BE2C (cell line): ENCODE results near the gene ADAM19. TPM values are rescaled to one million over a fixed set of nuclear protein-coding genes. Genes with fewer than 3 reads are reported as not detected.

Source experiments
- DNase-seq: peaks from one replicate; pipeline ENCODE4 v3.0.0-alpha.2; 2020
- H3K27me3 ChIP-seq: fragments of 250-450 bp; sonication (Bioruptor Pico); 2 replicates; pipeline ENCODE4 v1.5.1; 2020; ENCODE audit warnings: mild to moderate bottlenecking
- H3K36me3 ChIP-seq: fragments of 250-450 bp; sonication (Bioruptor Pico); 2 replicates; pipeline ENCODE4 v1.5.1; 2020; ENCODE audit warnings: mild to moderate bottlenecking
- H3K4me1 ChIP-seq: fragments of 250-450 bp; sonication (Bioruptor Pico); 2 replicates; pipeline ENCODE4 v1.5.1; 2020
- H3K4me3 ChIP-seq: 2 replicates; pipeline ENCODE4 v1.5.1; 2011; ENCODE audit warnings: low read depth, low read length
- H3K9me3 ChIP-seq: fragments of 250-450 bp; sonication (Bioruptor Pico); 2 replicates; pipeline ENCODE4 v1.5.1; 2020
- polyA plus RNA-seq: library from polyadenylated mRNA; unstranded; fragments of >200 nt; gene quantifications from one replicate; pipeline ENCODE4 v1.2.1, GENCODE V29; 2012; ENCODE audit warnings: low read depth, missing spikeins; ENCODE audit not compliant: insufficient read length, insufficient read depth
- TF ChIP-seq, protein P1 (sequence below): IDR thresholded peaks from 2 replicates; pipeline ENCODE4 v1.5.1; 2012; ENCODE audit warnings: mild to moderate bottlenecking, low read depth, low read length

The ADAM19 gene, protein sequence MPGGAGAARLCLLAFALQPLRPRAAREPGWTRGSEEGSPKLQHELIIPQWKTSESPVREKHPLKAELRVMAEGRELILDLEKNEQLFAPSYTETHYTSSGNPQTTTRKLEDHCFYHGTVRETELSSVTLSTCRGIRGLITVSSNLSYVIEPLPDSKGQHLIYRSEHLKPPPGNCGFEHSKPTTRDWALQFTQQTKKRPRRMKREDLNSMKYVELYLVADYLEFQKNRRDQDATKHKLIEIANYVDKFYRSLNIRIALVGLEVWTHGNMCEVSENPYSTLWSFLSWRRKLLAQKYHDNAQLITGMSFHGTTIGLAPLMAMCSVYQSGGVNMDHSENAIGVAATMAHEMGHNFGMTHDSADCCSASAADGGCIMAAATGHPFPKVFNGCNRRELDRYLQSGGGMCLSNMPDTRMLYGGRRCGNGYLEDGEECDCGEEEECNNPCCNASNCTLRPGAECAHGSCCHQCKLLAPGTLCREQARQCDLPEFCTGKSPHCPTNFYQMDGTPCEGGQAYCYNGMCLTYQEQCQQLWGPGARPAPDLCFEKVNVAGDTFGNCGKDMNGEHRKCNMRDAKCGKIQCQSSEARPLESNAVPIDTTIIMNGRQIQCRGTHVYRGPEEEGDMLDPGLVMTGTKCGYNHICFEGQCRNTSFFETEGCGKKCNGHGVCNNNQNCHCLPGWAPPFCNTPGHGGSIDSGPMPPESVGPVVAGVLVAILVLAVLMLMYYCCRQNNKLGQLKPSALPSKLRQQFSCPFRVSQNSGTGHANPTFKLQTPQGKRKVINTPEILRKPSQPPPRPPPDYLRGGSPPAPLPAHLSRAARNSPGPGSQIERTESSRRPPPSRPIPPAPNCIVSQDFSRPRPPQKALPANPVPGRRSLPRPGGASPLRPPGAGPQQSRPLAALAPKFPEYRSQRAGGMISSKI
- polyA plus RNA-seq: 0.62 TPM

DNA sequence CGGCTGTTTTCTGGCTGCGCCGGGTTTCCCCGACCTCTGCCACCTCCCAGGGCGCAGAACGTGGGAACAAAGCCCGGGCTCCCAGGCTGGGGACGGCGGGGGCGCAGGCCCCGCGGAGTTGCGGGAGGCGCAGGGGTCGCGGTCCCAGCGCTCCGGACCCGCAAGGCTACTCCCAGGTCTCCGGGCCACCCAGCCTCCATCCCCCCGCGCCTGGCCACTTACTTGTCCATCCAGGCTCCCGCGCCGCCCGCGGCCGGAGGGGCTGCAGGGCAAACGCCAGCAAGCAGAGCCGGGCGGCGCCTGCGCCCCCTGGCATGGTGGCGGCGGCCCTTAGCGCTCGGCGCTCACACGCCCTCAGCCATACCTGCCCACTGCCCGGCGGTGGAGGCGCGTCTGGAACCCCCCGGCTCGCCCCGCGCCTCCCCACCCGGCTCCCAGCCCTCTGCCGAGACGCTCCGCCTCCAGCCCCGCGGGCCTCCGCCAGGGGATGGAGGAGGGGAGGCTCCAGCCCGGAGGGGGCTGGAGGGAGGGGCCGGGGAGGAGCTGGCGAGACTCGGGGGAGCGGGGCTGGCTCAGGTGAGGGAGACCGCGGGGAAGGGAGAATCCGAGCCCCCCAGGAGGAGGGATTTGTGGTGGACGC is at the start of gene ADAM19:
Gene ADAM19 (minus strand): TSS at position 395 of the 640 bp plus-strand sequence. CDS start 79 bp downstream, at position 316.
- no peaks in the 10 kb centered on the region for H3K9me3 ChIP-seq
- peak within 1 kb of the TSS; percentile 48 for H3K4me3 ChIP-seq
- H3K36me3 ChIP-seq: no peaks in the 10 kb centered on the region
- H3K4me1 ChIP-seq: no peaks in the 10 kb centered on the region
- TF ChIP-seq, protein P1, sequence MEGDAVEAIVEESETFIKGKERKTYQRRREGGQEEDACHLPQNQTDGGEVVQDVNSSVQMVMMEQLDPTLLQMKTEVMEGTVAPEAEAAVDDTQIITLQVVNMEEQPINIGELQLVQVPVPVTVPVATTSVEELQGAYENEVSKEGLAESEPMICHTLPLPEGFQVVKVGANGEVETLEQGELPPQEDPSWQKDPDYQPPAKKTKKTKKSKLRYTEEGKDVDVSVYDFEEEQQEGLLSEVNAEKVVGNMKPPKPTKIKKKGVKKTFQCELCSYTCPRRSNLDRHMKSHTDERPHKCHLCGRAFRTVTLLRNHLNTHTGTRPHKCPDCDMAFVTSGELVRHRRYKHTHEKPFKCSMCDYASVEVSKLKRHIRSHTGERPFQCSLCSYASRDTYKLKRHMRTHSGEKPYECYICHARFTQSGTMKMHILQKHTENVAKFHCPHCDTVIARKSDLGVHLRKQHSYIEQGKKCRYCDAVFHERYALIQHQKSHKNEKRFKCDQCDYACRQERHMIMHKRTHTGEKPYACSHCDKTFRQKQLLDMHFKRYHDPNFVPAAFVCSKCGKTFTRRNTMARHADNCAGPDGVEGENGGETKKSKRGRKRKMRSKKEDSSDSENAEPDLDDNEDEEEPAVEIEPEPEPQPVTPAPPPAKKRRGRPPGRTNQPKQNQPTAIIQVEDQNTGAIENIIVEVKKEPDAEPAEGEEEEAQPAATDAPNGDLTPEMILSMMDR: no peak
- peak; percentile 48 for DNase-seq
- H3K27me3 ChIP-seq: peaks cover 31% of the 10 kb centered on the region

DNA sequence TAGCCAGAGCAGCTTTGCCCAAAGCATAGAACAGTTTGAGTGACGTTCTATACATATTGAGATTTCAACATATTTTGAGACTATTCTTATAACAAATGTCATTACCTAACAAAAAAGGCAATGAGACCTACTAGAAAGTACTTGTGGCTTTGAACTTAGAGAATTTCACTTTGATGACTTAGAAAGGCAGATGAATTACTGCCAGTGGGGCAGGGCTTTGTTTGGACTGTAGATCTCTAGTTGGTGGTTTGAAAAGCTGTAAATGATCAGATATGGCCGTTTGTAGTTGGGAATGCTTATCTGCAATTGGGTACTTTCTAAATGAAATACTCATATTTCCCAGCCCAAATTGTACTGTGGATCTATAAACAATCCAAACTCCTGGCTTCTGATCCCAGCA is 48.6 kb upstream of the ADAM19 start:
- Histone ChIP-seq H3K36me3 (no peaks in the 10 kb centered on the region), H3K27me3 (peaks cover 3% of the 10 kb centered on the region), H3K9me3 (no peaks in the 10 kb centered on the region), H3K4me1 (no peaks in the 10 kb centered on the region), H3K4me3 (no peak overlapping the region)
- TF ChIP-seq, protein P1: no peak
- no peak for DNase-seq

DNA sequence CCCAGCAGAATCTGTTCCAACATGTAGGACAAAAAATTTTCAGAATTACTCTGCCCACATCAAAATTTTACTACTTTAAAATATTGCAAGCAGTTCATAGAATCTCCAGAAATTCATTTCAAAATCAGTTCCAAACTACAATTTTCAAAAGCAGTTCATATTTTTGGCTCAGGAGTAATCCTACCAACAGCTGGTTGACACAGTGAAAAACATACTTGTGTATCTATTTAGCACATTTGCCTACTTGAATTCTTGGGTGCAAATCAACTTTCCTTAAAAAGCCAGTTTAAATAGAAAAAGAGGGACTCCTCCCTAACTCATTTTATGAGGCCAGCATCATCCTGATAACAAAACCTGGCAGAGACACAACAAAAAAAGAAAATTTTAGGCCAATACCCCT is 45.2 kb upstream of the ADAM19 start:
- H3K27me3 ChIP-seq: peaks cover 10% of the 10 kb centered on the region
- TF ChIP-seq, protein P1: no peak
- no peak overlapping the region for H3K4me3 ChIP-seq
- no peaks in the 10 kb centered on the region for H3K9me3 ChIP-seq
- H3K4me1 ChIP-seq: no peaks in the 10 kb centered on the region
- DNase-seq: no peak
- no peaks in the 10 kb centered on the region for H3K36me3 ChIP-seq

DNA sequence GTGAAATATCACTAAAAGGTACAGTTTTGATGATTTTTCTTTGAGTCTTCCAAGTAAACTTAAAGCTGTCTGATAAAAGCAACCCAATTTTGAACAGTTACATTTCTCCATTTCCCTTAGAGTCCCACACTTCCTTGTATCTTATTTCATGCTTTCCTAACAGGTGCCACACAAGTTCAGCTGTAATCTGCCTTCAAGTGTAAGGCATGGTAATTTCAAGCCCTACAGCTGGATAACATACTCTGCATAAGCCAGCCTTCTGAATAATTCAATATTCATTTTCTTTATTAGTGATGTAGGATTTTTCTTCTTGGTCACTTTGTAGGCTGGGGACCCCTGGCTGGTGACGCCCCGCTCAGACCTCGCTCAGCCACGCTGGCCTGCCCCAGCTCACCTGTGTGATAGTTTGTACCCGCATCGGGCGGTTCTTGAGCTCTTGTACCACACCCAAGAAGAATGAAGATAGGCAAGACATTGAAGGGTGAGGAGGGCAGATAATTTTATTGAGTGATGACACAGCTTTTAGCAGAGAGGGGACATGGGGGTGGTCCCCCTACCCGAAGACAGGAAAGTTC is 42.7 kb upstream of the ADAM19 start:
- H3K9me3 ChIP-seq: no peaks in the 10 kb centered on the region
- no peak overlapping the region for H3K4me3 ChIP-seq
- TF ChIP-seq, protein P1: no peak
- DNase-seq: no peak
- no peaks in the 10 kb centered on the region for H3K4me1 ChIP-seq
- H3K36me3 ChIP-seq: no peaks in the 10 kb centered on the region
- H3K27me3 ChIP-seq: 0 out of 2 replicates have a peak, but pooled peaks cover 7% of the 10 kb centered on the region

DNA sequence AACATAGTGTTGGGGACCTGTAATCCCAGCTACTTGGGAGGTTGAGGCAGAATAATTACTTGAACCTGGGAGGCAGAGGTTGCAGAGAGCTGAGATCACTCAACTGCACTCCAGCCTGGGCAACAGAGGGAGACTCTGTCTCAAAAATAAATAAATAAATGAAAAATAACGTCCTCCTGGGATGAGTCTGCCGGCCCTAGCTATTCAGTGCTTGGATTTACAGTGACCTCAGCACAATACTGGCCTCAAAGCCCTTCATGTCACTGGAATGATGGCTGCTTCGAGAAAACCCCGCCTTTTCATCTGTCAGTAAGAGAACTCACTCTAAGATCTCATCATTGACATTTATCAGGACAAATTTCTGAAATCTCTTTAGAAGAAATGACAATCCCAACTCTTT is 41.2 kb upstream of the ADAM19 start:
- DNase-seq: no peak
- H3K36me3 ChIP-seq: no peaks in the 10 kb centered on the region
- TF ChIP-seq, protein P1: no peak
- H3K4me1 ChIP-seq: no peaks in the 10 kb centered on the region
- no peak overlapping the region for H3K4me3 ChIP-seq
- H3K27me3 ChIP-seq: 0 out of 2 replicates have a peak, but pooled peaks cover 7% of the 10 kb centered on the region
- no peaks in the 10 kb centered on the region for H3K9me3 ChIP-seq
